ENCODE data around the gene LMF1.

LMF1 gene

GRCh38 chr16:882256-882655 is 88.5 kb downstream of the LMF1 start:
- in situ Hi-C loops (cut with HindIII; ENCODE audit: low sequenced_read_pairs): no loop called here
- H3K4me3 ChIP-seq (ENCODE audit: low read depth, low read length): no peak overlapping the region
- no peak for DNase-seq (ENCODE audit: low read depth, low spot score)
- no peak for TF ChIP-seq CTCF (IDR thresholded peaks at IDR 0.05; ENCODE audit: low read depth, low read length)

GRCh38 chr16:881219-882097 is 89.3 kb downstream of the LMF1 start:
- DNase-seq (ENCODE audit: low read depth, low spot score): no peak
- in situ Hi-C loops (cut with HindIII; ENCODE audit: low sequenced_read_pairs): no loop called here

GRCh38 chr16:880471-881171 is 90.2 kb downstream of the LMF1 start:
- H3K4me3 ChIP-seq (ENCODE audit: low read depth, low read length): no peak overlapping the region
- no peak for DNase-seq (ENCODE audit: low read depth, low spot score)
- in situ Hi-C loops (cut with HindIII; ENCODE audit: low sequenced_read_pairs): no loop called here
- no peak for TF ChIP-seq CTCF (IDR thresholded peaks at IDR 0.05; ENCODE audit: low read depth, low read length)

More at GRCh38 chr16:881219-882097, 89.3 kb downstream of the LMF1 start:
- H3K4me3 ChIP-seq (ENCODE audit: low read depth, low read length): no peak overlapping the region
- TF ChIP-seq CTCF (IDR thresholded peaks at IDR 0.05; ENCODE audit: low read depth, low read length): no peak

- H3K4me3 ChIP-seq (ENCODE audit: low read depth, low read length): no peak overlapping the region
- in situ Hi-C loops (cut with HindIII; ENCODE audit: low sequenced_read_pairs): no loop called here
- DNase-seq (ENCODE audit: low read depth, low spot score): no peak
- no peak for TF ChIP-seq CTCF (IDR thresholded peaks at IDR 0.05; ENCODE audit: low read depth, low read length)
Observed at GRCh38 chr16:879986-880385, 90.8 kb downstream of the LMF1 start.

GRCh38 chr16:879461-879861 is 91.3 kb downstream of the LMF1 start:
- in situ Hi-C loops (cut with HindIII; ENCODE audit: low sequenced_read_pairs): no loop called here
- no peak for TF ChIP-seq CTCF (IDR thresholded peaks at IDR 0.05; ENCODE audit: low read depth, low read length)
- no peak for DNase-seq (ENCODE audit: low read depth, low spot score)
- no peak overlapping the region for H3K4me3 ChIP-seq (ENCODE audit: low read depth, low read length)

GRCh38 chr16:878886-879285 is 91.9 kb downstream of the LMF1 start:
- H3K4me3 ChIP-seq (ENCODE audit: low read depth, low read length): no peak overlapping the region
- in situ Hi-C loops (cut with HindIII; ENCODE audit: low sequenced_read_pairs): no loop called here
- DNase-seq (ENCODE audit: low read depth, low spot score): no peak
- no peak for TF ChIP-seq CTCF (IDR thresholded peaks at IDR 0.05; ENCODE audit: low read depth, low read length)

Measured in astrocyte of the spinal cord (primary cell).